Hypothalamus (tissue), 51 donors: Measurements from ENCODE around the gene ANKDD1A.

ENCODE experiments used
- DNase-seq, 51 donors: peaks; one replicate each; lab custom pipeline; 2025; lab: John Stamatoyannopoulos, UW

Gene ANKDD1A

GRCh38 chr15:64895285-64896065 lies 16.2 kb upstream of the ANKDD1A start:
- DNase-seq: peak in 6 of 51 donors; percentile 12 to 63 (median 25)

DNA sequence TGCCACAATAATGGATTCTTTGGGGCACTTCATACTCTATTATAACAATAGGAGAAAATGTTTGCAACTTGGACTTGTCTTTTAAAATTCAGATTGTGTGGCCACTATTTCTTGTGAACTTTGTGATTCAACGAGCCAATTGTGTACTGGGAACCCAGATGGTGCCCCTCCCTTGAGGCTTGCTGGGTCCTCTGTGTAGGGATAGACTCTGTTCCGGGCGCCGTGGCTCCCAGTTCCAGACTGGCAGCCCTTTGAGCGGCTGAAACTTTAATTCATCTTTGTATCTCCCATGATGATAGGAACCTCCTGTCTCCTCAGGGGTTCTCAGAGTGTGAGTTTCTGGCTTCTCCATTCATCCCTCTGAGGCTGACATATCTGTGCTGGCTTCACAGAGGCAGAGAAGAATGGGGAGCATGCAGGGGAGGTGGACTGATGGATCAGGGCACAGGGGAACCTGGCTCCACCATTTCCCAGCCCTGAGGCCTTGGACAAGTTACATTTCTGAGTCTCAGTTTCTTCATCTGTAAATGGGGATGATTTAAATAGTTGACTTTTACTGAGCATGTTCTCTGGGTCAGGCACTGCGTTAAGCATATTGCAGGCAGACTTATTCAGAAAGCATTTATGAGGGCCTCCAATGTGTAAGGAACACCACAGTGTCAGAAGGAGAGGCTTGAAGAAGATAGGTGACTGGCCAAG lies 15.2 kb upstream of the ANKDD1A start:
- DNase-seq: peak in 1 of 51 donors; percentile 20

GRCh38 chr15:64897345-64897985 lies 14.2 kb upstream of the ANKDD1A start:
- DNase-seq: peak in 5 of 51 donors; percentile 10 to 28 (median 23)

DNA sequence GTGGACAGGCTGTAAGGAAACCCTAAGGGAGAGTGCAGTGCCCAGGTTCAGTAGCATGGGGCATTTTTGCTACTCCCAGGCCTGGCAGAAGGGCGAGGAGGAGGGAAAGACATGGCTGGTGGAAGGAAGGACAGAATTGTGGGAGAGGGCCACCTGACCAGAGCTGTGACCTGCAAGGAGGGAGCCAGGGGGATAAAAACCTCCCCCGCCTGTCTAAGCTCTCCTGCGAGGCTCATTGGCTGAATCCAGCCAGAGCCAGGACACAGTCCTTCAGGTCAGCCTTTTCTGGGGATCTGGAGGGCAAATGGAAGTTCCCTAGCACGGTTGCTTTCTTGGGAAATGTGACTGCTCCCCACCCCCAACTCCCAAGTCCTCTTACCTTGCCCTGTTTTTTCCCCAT lies 13.3 kb upstream of the ANKDD1A start:
- no peak for DNase-seq

- DNase-seq: no peak
Measured at GRCh38 chr15:64901141-64901540, 10.6 kb upstream of the ANKDD1A start.

DNA sequence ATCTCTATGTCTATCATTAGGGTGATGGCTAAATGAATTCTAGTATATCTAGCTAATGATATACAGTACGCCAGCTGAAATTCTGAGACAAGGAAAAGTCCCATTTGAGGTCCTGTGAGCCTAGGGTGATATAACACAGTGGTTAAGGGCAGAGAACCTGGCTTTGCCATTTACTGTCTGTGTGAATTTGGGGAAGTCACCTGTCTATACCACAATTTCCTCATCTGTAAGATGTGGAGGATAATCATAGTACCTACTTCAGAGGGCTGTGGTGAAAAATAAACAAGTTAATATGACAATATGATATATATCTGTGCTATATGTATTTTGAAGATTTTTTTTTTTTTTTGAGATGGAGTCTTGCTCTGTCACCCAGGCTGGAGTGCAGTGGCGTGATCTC lies 9.8 kb upstream of the ANKDD1A start:
- no peak for DNase-seq

DNA sequence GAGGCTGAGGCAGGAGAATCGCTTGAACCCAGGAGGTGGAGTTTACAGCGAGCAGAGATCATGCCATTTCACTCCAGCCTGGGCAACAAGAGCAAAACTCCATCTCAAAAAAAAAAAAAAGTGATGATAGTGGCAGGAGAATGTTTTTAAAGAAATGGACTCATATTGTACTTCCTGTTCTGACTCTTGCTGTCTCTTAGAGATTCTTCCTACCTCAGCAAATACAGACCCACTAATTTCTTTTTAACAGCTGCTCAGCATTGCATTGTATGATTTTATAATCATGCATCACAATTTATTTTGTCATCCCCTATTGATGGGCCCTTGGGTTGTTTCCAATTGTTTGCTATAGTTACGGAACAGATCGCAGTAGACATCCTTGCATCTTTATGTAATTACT lies 8.8 kb upstream of the ANKDD1A start:
- DNase-seq: no peak

GRCh38 chr15:64903326-64903950 lies 8.3 kb upstream of the ANKDD1A start:
- DNase-seq: no peak

DNA sequence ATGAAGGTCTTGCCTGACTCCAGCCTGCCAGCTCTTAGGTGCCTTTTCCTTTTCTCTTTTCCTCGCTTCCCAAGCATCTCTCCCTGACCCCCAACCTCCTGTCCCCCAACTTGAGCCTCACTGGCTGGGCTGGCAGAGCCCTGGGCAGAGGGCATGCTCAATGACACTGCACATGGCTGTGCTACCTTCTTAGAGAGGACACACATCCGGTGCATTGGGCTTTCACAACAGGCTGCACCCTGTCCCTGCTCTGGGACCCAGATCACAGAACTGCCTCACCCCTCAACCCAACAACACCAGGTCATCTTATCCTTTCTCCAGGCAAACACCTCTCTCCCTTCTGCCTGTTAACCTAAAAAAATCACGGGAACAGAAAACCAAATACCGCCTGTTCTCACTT lies 7.5 kb upstream of the ANKDD1A start:
- DNase-seq: no peak

DNA sequence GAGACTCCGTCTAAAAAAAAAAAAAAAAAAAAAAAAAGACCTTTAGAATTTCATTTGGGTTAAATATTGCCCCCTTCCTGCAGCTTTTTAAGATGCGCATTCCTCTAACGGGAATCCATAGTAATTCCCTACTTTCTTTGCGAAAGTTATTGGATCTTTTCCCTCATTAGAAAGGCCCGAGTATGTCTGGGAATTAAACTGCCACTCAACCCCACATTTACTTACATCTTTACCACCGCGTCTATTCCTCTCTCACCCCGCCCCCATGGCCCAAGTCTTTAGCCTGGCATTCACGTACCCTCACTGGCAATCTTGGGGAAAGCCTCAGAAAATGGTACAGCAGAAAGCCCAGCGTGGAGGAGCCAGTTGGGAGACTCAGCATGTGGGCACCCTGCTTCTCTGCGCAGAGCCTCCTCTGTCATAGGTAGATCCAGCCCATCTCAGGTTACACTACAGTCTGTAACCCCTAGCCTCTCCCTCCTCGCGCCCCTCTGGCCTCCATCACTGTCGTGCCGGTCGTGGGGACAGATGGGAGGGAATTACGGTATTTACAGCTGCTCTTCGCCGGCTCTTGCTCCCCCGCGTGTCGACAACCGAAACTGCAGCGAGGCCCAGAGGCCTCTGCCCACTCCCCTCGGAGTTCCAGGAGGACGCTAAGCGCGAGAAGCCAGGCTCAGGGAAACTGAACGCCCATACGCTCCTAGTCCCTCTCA lies 6.4 kb upstream of the ANKDD1A start:
- peak in 45 of 51 donors; percentile 7 to 81 (median 52) for DNase-seq

DNA sequence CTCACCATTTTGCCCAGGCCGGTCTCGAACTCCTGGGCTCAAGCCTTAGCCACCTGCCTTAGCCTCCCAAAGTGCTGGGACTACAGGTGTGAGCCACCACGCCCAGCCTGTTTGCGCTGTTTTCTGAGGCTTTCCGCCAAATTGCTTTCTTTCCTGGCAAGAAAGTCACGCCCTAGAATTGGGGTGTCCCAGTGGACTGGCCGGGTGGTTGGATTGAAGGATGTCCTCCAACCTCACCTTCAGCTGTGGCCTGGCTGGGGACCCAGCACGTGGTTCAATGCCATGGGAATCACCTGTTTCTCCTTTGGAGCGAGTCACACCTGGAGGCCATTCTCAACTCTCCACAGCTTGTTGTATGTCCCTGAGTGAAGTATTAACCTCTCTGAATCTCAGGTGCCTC lies 5.8 kb upstream of the ANKDD1A start:
- no peak for DNase-seq

- no peak for DNase-seq
Measured at GRCh38 chr15:64906402-64906801, 5.3 kb upstream of the ANKDD1A start.

- no peak for DNase-seq
Measured at GRCh38 chr15:64907991-64908390, 3.7 kb upstream of the ANKDD1A start.

DNA sequence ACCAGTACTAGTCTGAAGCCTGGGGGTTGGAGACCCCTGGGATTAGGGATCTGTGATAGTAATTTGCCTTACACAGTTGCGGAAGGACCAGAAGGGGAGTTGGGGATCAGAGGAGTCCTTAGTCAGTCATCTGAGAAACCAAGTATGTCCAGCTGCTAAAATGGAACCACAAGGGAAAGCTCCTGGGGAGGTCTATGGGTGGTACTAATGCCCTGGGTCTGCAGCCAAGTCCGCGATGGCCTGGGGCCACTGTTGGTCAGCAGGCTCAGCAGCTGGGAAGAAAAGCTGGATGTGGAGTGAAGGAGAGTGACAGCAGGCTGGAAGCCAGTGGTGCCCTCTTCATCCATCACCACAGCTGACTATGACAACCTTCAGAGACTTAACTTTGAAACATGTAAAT lies 2.2 kb upstream of the ANKDD1A start:
- no peak for DNase-seq

- no peak for DNase-seq
Measured at GRCh38 chr15:64912379-64913325, 950 bp downstream of the ANKDD1A start.

DNA sequence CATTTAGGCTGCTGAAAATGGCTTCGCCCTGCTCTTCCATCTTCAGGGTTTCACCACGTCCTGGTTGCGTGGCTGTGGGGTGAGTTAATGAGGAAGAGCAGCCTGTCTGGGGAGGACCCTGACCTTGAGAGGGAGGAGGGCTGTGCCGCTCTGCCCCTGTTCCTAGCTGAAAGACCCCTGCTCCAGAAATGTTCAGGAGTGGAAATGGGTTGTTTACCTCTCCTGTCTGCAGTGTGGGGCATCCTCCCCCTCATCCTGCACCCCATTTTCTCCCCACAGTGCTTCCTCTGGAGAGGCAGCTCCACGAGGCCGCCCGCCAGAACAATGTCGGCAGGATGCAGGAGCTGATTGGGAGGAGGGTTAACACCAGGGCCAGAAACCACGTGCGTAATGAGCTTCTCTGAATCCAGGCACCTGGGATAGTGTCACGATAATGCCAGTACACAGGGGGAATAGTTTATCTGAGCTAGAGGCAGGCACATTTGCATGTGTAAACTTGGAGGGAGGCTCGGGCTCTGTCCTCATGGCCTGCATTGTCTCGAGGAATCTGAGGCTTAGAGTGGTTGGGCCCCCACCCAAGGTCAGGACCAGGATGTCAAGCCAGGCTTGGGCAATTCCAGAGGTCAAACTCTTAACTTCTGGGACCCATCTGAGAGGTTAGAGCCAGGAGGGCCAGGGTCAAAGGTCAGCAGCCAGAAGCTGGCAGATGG lies 4.0 kb downstream of the ANKDD1A start:
- DNase-seq: no peak

GRCh38 chr15:64916365-64916764 lies 4.7 kb downstream of the ANKDD1A start:
- DNase-seq: no peak

GRCh38 chr15:64917211-64917610 lies 5.5 kb downstream of the ANKDD1A start:
- no peak for DNase-seq

DNA sequence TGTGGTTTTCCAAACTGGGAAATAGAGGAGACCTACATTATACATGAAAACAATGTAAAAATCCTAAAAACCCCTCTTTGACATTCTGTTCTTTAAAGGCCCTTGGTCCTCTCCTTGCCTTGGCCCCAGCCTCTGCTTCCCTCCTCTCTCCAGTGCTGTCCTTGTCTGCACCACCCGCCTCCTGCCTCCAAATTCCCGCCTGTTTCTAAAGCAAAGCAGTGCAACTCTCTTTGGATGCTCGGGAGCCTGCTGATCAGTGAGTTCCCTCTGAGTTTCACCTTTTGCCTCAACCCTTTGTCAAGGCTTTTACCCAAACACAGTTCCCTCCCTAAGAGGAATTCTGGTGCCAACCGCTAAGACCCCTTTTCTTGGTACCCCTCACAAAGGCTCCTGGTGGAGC lies 8.0 kb downstream of the ANKDD1A start:
- no peak for DNase-seq
